Trophoblast cell (in vitro differentiated cells and primary cell): Measurements from ENCODE around the gene USP47.

ENCODE experiments used
- DNase-seq, 2 donors: peaks; one replicate each; pipeline ENCODE4 v3.0.0-alpha.2; 2016
- H2AFZ ChIP-seq: 2 replicates; pipeline ENCODE4 v1.6.1; 2013; ENCODE audit warnings: low read length, moderate library complexity, mild to moderate bottlenecking; ENCODE audit not compliant: insufficient read depth, poor library complexity
- H2AK5ac ChIP-seq: 2 replicates; pipeline ENCODE4 v1.6.1; 2013; ENCODE audit warnings: mild to moderate bottlenecking, low read length
- H2BK120ac ChIP-seq: 2 replicates; pipeline ENCODE4 v1.6.1; 2013; ENCODE audit warnings: low read length, mild to moderate bottlenecking, moderate library complexity; ENCODE audit not compliant: insufficient read depth, poor library complexity
- H2BK12ac ChIP-seq: 2 replicates; pipeline ENCODE4 v1.6.1; 2013; ENCODE audit warnings: mild to moderate bottlenecking, low read length, moderate library complexity
- H2BK5ac ChIP-seq: 2 replicates; pipeline ENCODE4 v1.6.1; 2013; ENCODE audit warnings: low read length, low read depth, moderate library complexity, mild to moderate bottlenecking; ENCODE audit not compliant: poor library complexity
- H3K14ac ChIP-seq: 2 replicates; pipeline ENCODE4 v1.6.1; 2013; ENCODE audit warnings: mild to moderate bottlenecking, low read length
- H3K18ac ChIP-seq: 2 replicates; pipeline ENCODE4 v1.6.1; 2013; ENCODE audit warnings: mild to moderate bottlenecking, low read length
- H3K23ac ChIP-seq: 2 replicates; pipeline ENCODE4 v1.6.1; 2013; ENCODE audit warnings: low read length
- H3K27ac ChIP-seq: 2 replicates; pipeline ENCODE4 v1.5.1; 2013; ENCODE audit warnings: low read depth, mild to moderate bottlenecking, inconsistent platforms, low read length, moderate library complexity
- H3K27me3 ChIP-seq: 2 replicates; pipeline ENCODE4 v1.6.1; 2013; ENCODE audit warnings: inconsistent platforms, mild to moderate bottlenecking, low read length, moderate library complexity; ENCODE audit not compliant: insufficient read depth
- H3K36me3 ChIP-seq, 2 experiments: 1 replicate in 1 of 2; 2 replicates in 1 of 2; pipeline ENCODE4 v1.6.1; 2013; ENCODE audit warnings: low read length in 2 of 2, mild to moderate bottlenecking in 2 of 2, moderate library complexity in 1 of 2; ENCODE audit not compliant: insufficient read depth in 2 of 2, control insufficient read depth in 1 of 2
- H3K4ac ChIP-seq: 2 replicates; pipeline ENCODE4 v1.6.1; 2013; ENCODE audit warnings: low read depth, mild to moderate bottlenecking, low read length, moderate library complexity
- H3K4me1 ChIP-seq, 2 experiments: 1 replicate in 1 of 2; 2 replicates in 1 of 2; pipeline ENCODE4 v1.6.1; 2013; ENCODE audit warnings: low read length in 2 of 2, mild to moderate bottlenecking in 2 of 2, moderate library complexity in 1 of 2; ENCODE audit not compliant: insufficient read depth in 2 of 2, control insufficient read depth in 1 of 2
- H3K4me2 ChIP-seq: 2 replicates; pipeline ENCODE4 v1.6.1; 2013; ENCODE audit warnings: inconsistent platforms, mild to moderate bottlenecking, low read length, moderate library complexity
- H3K4me3 ChIP-seq: 2 replicates; pipeline ENCODE4 v1.5.1; 2013; ENCODE audit warnings: mild to moderate bottlenecking, low read depth, low read length, inconsistent platforms
- H3K79me1 ChIP-seq: one replicate; pipeline ENCODE4 v1.6.1; 2013; ENCODE audit warnings: low read length
- H3K79me2 ChIP-seq: 2 replicates; pipeline ENCODE4 v1.6.1; 2013; ENCODE audit warnings: low read length, mild to moderate bottlenecking; ENCODE audit not compliant: control insufficient read depth, insufficient read depth, poor library complexity
- H3K9ac ChIP-seq: 2 replicates; pipeline ENCODE4 v1.6.1; 2013; ENCODE audit warnings: mild to moderate bottlenecking, low read length
- H3K9me3 ChIP-seq: 2 replicates; pipeline ENCODE4 v1.6.1; 2013; ENCODE audit warnings: low read depth, mild to moderate bottlenecking, control low read depth, inconsistent platforms, low read length; ENCODE audit not compliant: insufficient read depth
- H4K12ac ChIP-seq: 2 replicates; pipeline ENCODE4 v1.6.1; 2013; ENCODE audit warnings: low read depth, mild to moderate bottlenecking, low read length, moderate library complexity
- H4K8ac ChIP-seq: 2 replicates; pipeline ENCODE4 v1.6.1; 2013; ENCODE audit warnings: low read depth, mild to moderate bottlenecking, low read length, moderate library complexity
- H4K91ac ChIP-seq: one replicate; pipeline ENCODE4 v1.6.1; 2013; ENCODE audit warnings: low read depth, mild to moderate bottlenecking, low read length, moderate library complexity
- WGBS: extraction: QIAGEN DNeasy Blood & Tissue Kit; methylation state at CpG from one replicate; pipeline ENCODE4 v1.1.7; 2013; ENCODE audit warnings: missing lambda C conversion rate; ENCODE audit not compliant: insufficient read length, insufficient coverage; ENCODE audit errors: extremely low coverage; 5-methylcytosine and 5-hydroxymethylcytosine counted together

The USP47 gene

DNA sequence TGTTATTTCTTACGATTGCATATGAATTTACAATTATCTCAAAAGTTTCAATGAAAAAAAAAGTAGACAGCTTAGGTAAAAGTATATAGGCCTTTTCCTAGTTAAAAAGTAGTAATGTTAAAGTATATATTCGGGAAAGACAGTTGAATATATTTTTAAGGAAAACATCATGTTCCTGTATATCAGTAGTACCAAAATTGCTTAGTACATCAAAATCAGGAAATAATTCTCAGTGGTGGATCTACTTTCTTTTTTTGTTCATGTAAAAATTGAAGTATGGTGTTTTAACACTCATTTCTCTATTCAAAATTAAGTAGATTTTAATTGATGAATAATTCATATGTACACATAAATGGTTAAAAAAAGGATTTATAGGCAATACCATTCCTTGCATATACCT lies 73.9 kb downstream of the USP47 start:
- Histone ChIP-seq H4K12ac (no peak overlapping the region), H3K4ac (no peak overlapping the region), H3K9ac (no peak overlapping the region), H3K18ac (no peak overlapping the region), H2BK120ac (no peak overlapping the region), H4K8ac (no peak overlapping the region), H3K27me3 (no peaks in the 10 kb centered on the region), H3K23ac (no peak overlapping the region), H2AFZ (no peak overlapping the region), H3K27ac (no peak overlapping the region), H3K9me3 (no peaks in the 10 kb centered on the region), H3K36me3 (no peaks in the 10 kb centered on the region), H4K91ac (no peak overlapping the region), H3K14ac (no peak overlapping the region), H2BK12ac (no peak overlapping the region), H2AK5ac (no peak overlapping the region), H3K79me1 (no peaks in the 10 kb centered on the region), H3K4me3 (no peak overlapping the region), H3K4me1 (peaks cover 0 to 2% of the 10 kb centered on the region in 2 experiments), H3K79me2 (no peaks in the 10 kb centered on the region), H2BK5ac (no peak overlapping the region), H3K4me2 (no peak overlapping the region)
- WGBS, result no CpG with 5 or more reads among the region's 2 CpGs
- DNase-seq, result no peak

DNA sequence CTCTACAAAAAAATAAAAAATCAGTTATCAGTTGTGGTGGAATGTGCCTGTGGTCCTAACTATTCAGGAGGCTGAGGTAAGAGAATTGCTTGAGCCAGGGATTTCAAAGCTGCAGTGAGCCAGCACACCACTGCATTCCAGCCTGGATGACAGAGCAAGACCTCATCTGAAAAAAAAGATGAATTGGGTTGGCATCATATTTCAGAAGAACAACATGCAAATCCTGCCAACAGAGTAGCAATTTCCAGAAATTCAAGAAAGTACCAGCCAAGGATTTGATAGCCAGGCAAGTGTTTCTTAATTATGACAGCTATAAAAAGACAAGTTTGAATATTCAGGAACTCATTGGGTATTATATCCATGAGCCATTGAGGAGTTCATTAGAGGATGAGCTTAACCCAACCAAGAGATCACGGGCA lies 75.2 kb downstream of the USP47 start:
- Histone ChIP-seq H4K12ac (no peak overlapping the region), H2AK5ac (no peak overlapping the region), H3K79me1 (no peaks in the 10 kb centered on the region), H2BK120ac (no peak overlapping the region), H3K23ac (no peak overlapping the region), H3K79me2 (no peaks in the 10 kb centered on the region), H3K27me3 (no peaks in the 10 kb centered on the region), H3K14ac (no peak overlapping the region), H4K8ac (no peak overlapping the region), H3K4me2 (no peak overlapping the region), H4K91ac (no peak overlapping the region), H3K18ac (no peak overlapping the region), H3K27ac (no peak overlapping the region), H3K9me3 (no peaks in the 10 kb centered on the region), H3K9ac (no peak overlapping the region), H2BK5ac (no peak overlapping the region), H3K4ac (no peak overlapping the region), H2BK12ac (no peak overlapping the region), H3K4me1 (peaks cover 0 to 2% of the 10 kb centered on the region in 2 experiments), H3K4me3 (no peak overlapping the region), H3K36me3 (no peaks in the 10 kb centered on the region), H2AFZ (no peak overlapping the region)
- DNase-seq, result no peak
- WGBS, result no CpG with 5 or more reads among the region's 1 CpG

DNA sequence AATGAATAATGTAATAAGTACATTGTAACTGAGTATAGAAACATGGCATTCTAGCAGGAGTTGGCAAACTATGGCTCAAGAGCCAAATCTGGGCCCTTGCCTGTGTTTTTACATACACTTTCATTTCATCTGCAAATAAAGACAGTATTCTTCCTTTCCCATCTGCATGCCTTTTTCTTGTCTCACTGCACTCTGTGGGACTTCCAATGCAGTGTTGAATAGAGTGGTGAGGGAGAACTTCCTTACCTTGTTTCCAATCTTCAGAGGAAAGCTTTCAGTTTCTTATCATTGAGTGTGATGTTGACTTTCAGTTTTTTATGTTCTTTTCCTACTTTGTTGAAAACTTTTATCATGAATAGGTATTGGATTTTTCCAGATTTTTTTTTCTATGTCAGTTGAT lies 82.1 kb downstream of the USP47 start:
- Histone ChIP-seq H3K4ac (no peak overlapping the region), H2BK120ac (no peak overlapping the region)

DNA sequence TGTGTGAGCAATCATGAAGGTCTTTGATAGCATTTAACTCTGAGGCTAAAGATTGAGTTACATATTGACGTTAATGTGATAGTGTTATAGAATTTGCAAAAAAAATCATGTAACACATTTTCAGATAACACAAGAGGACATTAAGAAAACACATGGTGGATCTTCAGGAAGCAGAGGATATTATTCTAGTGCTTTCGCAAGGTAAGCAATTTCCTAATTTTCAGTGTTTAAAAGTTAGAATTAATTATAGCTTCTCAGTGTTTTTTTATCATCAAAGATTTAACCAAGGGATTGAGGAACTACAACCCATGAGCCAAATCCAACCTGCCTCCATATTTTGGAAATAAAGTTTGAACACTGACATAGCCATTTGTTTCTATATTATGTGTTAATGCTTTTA lies 88.1 kb downstream of the USP47 start:
- Histone ChIP-seq H4K12ac (no peak overlapping the region), H2AK5ac (no peak overlapping the region), H3K18ac (no peak overlapping the region), H2BK12ac (no peak overlapping the region), H2BK5ac (no peak overlapping the region), H2BK120ac (no peak overlapping the region), H3K4ac (no peak overlapping the region), H3K4me3 (no peak overlapping the region), H3K79me2 (no peaks in the 10 kb centered on the region), H3K79me1 (no peaks in the 10 kb centered on the region), H3K27ac (no peak overlapping the region), H3K9me3 (no peaks in the 10 kb centered on the region), H3K27me3 (no peaks in the 10 kb centered on the region), H3K36me3 (peaks cover 7 to 8% of the 10 kb centered on the region in 2 experiments), H3K14ac (no peak overlapping the region), H3K4me2 (no peak overlapping the region), H3K9ac (no peak overlapping the region), H4K8ac (no peak overlapping the region), H3K4me1 (no peaks in the 10 kb centered on the region), H4K91ac (no peak overlapping the region), H3K23ac (no peak overlapping the region), H2AFZ (no peak overlapping the region)
- no peak for DNase-seq
- WGBS, result no CpG with 5 or more reads among the region's 2 CpGs

More for the DNA sequence above, 82.1 kb downstream of the USP47 start:
- Histone ChIP-seq H3K9ac (no peak overlapping the region), H3K79me1 (no peaks in the 10 kb centered on the region), H2BK5ac (no peak overlapping the region), H3K18ac (no peak overlapping the region), H3K27me3 (no peaks in the 10 kb centered on the region), H4K8ac (no peak overlapping the region), H3K23ac (no peak overlapping the region), H4K12ac (no peak overlapping the region), H2AK5ac (no peak overlapping the region), H3K9me3 (no peaks in the 10 kb centered on the region), H3K36me3 (peaks cover 4 to 5% of the 10 kb centered on the region in 2 experiments), H2BK12ac (no peak overlapping the region), H3K27ac (no peak overlapping the region), H2AFZ (no peak overlapping the region), H3K79me2 (no peaks in the 10 kb centered on the region), H3K4me3 (no peak overlapping the region), H3K4me1 (no peaks in the 10 kb centered on the region), H4K91ac (no peak overlapping the region), H3K14ac (no peak overlapping the region), H3K4me2 (no peak overlapping the region)
- DNase-seq, result no peak
